Panc1 (cell line): ENCODE data around the gene ZFHX3. TPM values are rescaled to one million over a fixed set of nuclear protein-coding genes. Genes with fewer than 3 reads are reported as not detected.

Source experiments
- ATAC-seq: fragments of 200-7000 bp; cut with Tn5 transposase; 2 replicates; pipeline ENCODE4 v1.9.1; 2020; ENCODE audit warnings: mild to moderate bottlenecking, moderate library complexity
- BruUV-seq: library from RNA; stranded (reverse); fragments of 400-500 nt; replicated peaks from 2 replicates; lab custom pipeline; 2021; lab: Mats Ljungman, UMichigan
- CTCF ChIA-PET: fragments of 300-600 bp; sonication (Branson Sonifier 250); formaldehyde crosslinking; loops from one replicate; lab custom pipeline; 2022; ENCODE audit warnings: antibody characterized with exemption; lab: Charles Lee
- POLR2A ChIA-PET: fragments of 300-600 bp; sonication (Branson Sonifier 250); formaldehyde crosslinking; loops from one replicate; lab custom pipeline; 2022; ENCODE audit warnings: antibody characterized with exemption; lab: Charles Lee
- DNase-seq: peaks from one replicate; pipeline ENCODE4 v3.0.0-alpha.2; 2010; ENCODE audit warnings: low read depth, low spot score
- H3K27ac ChIP-seq: 2 replicates; pipeline ENCODE4 v1.5.1; 2011; ENCODE audit warnings: mild to moderate bottlenecking, low read length, inconsistent platforms
- H3K27me3 ChIP-seq: fragments of 200-500 bp; sonication (Bioruptor generic); 2 replicates; pipeline ENCODE4 v1.6.0; 2014; ENCODE audit warnings: low read length, inconsistent platforms; ENCODE audit not compliant: control insufficient read depth, insufficient read depth
- H3K36me3 ChIP-seq: fragments of 200-500 bp; sonication (Bioruptor generic); 2 replicates; pipeline ENCODE4 v1.5.1; 2014; ENCODE audit warnings: inconsistent platforms, mild to moderate bottlenecking, low read length, moderate library complexity; ENCODE audit not compliant: control insufficient read depth, insufficient read depth
- H3K4me1 ChIP-seq: 2 replicates; pipeline ENCODE4 v1.5.1; 2011; ENCODE audit warnings: inconsistent platforms, mild to moderate bottlenecking, low read length, moderate library complexity; ENCODE audit not compliant: control insufficient read depth, insufficient read depth
- H3K4me3 ChIP-seq, 2 experiments: 2 replicates each; pipeline ENCODE4 v1.5.1; 2011 to 2012; ENCODE audit warnings: low read depth in 2 of 2, low read length in 2 of 2, mild to moderate bottlenecking in 2 of 2, inconsistent platforms in 1 of 2, moderate library complexity in 1 of 2
- H3K9me3 ChIP-seq: fragments of 200-500 bp; sonication (Bioruptor generic); 2 replicates; pipeline ENCODE4 v1.5.1; 2014; ENCODE audit warnings: low read depth, mild to moderate bottlenecking, inconsistent platforms, low read length, moderate library complexity; ENCODE audit not compliant: control insufficient read depth, insufficient read depth
- CTCF ChIP-seq: fragments of 450-650 bp; IDR thresholded peaks from 2 replicates; pipeline ENCODE4 v1.5.1; 2017; ENCODE audit warnings: mild to moderate bottlenecking
- POLR2AphosphoS5 ChIP-seq: IDR thresholded peaks from 2 replicates; pipeline ENCODE4 v1.6.1; 2012; ENCODE audit warnings: mild to moderate bottlenecking, low read depth, low read length, moderate library complexity
- SIN3A ChIP-seq: IDR thresholded peaks from 2 replicates; pipeline ENCODE4 v1.6.1; 2012; ENCODE audit warnings: low read depth, mild to moderate bottlenecking, low read length, moderate library complexity, borderline replicate concordance; ENCODE audit not compliant: insufficient read depth
- TCF7L2 ChIP-seq: IDR thresholded peaks from 2 replicates; pipeline ENCODE4 v1.6.1; 2011; ENCODE audit warnings: mild to moderate bottlenecking, low read depth, low read length, inconsistent platforms
- in situ Hi-C: cut with HindIII; loops from 2 replicates; pipeline ENCODE4 v1.10.0; 2016; ENCODE audit warnings: low sequenced_read_pairs, low pct_unique_long_range_greater_than_20kb
- intact Hi-C: fragments of 100-400 bp; cut with micrococcal nuclease; formaldehyde crosslinking; loops from one replicate; pipeline ENCODE4 v1.10.0; 2022; ENCODE audit not compliant: unreplicated experiment
- total RNA-seq: library from RNA; stranded (reverse); gene quantifications from one replicate; pipeline ENCODE4 v1.2.1, GENCODE V29; 2021; ENCODE audit not compliant: unreplicated experiment
- TF ChIP-seq, protein P1 (sequence below), 2 experiments: IDR thresholded peaks; 2 replicates each; pipeline ENCODE4 v1.6.1; 2011 to 2012; ENCODE audit warnings: low read depth in 2 of 2, control low read depth in 1 of 2, low read length in 1 of 2, mild to moderate bottlenecking in 1 of 2, moderate library complexity in 1 of 2; ENCODE audit not compliant: insufficient read depth in 1 of 2

Gene ZFHX3
- total RNA-seq, 1 experiment from 2014 or later = 7.1 TPM

DNA sequence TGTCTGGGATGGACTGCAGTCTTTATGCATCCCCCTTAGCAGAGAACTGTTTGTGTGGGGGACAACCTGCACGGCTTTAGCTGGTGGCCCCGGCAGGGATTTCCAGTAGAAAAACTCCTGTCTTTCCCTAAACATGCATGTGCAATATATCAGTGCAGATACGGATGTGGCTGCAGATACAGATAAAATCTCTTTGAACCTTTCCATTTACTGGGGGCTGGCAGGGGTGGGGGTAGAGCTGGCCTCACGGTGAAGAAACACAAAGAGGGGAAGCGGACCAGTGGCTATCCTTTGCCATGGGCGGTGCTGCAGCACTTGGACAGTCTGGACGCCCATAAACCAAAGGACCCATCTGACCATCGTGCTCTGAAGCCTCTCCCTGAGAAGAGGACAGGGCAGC lies 201.3 kb downstream of the ZFHX3 start:
- Histone ChIP-seq H3K27me3 (no peaks in the 10 kb centered on the region), H3K4me1 (peaks cover 10% of the 10 kb centered on the region), H3K27ac (no peak overlapping the region), H3K36me3 (no peaks in the 10 kb centered on the region), H3K9me3 (no peaks in the 10 kb centered on the region), H3K4me3 (no peak overlapping the region)
- TF ChIP-seq SIN3A (no peak), TCF7L2 (no peak), CTCF (no peak), POLR2AphosphoS5 (no peak)
- TF ChIP-seq, protein P1, sequence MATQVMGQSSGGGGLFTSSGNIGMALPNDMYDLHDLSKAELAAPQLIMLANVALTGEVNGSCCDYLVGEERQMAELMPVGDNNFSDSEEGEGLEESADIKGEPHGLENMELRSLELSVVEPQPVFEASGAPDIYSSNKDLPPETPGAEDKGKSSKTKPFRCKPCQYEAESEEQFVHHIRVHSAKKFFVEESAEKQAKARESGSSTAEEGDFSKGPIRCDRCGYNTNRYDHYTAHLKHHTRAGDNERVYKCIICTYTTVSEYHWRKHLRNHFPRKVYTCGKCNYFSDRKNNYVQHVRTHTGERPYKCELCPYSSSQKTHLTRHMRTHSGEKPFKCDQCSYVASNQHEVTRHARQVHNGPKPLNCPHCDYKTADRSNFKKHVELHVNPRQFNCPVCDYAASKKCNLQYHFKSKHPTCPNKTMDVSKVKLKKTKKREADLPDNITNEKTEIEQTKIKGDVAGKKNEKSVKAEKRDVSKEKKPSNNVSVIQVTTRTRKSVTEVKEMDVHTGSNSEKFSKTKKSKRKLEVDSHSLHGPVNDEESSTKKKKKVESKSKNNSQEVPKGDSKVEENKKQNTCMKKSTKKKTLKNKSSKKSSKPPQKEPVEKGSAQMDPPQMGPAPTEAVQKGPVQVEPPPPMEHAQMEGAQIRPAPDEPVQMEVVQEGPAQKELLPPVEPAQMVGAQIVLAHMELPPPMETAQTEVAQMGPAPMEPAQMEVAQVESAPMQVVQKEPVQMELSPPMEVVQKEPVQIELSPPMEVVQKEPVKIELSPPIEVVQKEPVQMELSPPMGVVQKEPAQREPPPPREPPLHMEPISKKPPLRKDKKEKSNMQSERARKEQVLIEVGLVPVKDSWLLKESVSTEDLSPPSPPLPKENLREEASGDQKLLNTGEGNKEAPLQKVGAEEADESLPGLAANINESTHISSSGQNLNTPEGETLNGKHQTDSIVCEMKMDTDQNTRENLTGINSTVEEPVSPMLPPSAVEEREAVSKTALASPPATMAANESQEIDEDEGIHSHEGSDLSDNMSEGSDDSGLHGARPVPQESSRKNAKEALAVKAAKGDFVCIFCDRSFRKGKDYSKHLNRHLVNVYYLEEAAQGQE (IDR thresholded peaks at IDR 0.05; ENCODE audit: insufficient read depth in 1 of 2, low read depth in 2 of 2, low read length in 1 of 2) = no peak
- ChIA-PET CTCF (no interaction called here), POLR2A (interaction anchor here (0.6 kb wide), 1 partner anchor 1356 kb away, joined by 4 read pairs; no protein-coding TSS in a partner anchor)
- no peak for ATAC-seq
- DNase-seq = no peak
- intact Hi-C loops = no loop called here
- in situ Hi-C loops = no loop called here
- BruUV-seq = no TSS peak

- Histone ChIP-seq H3K4me1 (peaks cover 10% of the 10 kb centered on the region), H3K36me3 (no peaks in the 10 kb centered on the region), H3K9me3 (no peaks in the 10 kb centered on the region), H3K27me3 (no peaks in the 10 kb centered on the region), H3K4me3 (no peak overlapping the region), H3K27ac (no peak overlapping the region)
- in situ Hi-C loops (no loop called here), intact Hi-C loops (no loop called here)
- POLR2A ChIA-PET = no interaction called here
- ATAC-seq (no peak), DNase-seq (no peak)
- no TSS peak for BruUV-seq
- CTCF ChIA-PET = no interaction called here
- TF ChIP-seq CTCF (no peak), TCF7L2 (no peak), POLR2AphosphoS5 (no peak), SIN3A (no peak)
- TF ChIP-seq, protein P1 (IDR thresholded peaks at IDR 0.05; ENCODE audit: insufficient read depth in 1 of 2, low read depth in 2 of 2, low read length in 1 of 2) = no peak
These were observed 202.5 kb downstream of the ZFHX3 start for GRCh38 chr16:72845322-72846020.
